ENCODE measurements around the gene FOXO1. TPM values are rescaled to one million over a fixed set of nuclear protein-coding genes. Genes with fewer than 3 reads are reported as not detected.

The FOXO1 gene
- total RNA-seq, 1 donor from 2014 or later: 31.5 TPM

DNA sequence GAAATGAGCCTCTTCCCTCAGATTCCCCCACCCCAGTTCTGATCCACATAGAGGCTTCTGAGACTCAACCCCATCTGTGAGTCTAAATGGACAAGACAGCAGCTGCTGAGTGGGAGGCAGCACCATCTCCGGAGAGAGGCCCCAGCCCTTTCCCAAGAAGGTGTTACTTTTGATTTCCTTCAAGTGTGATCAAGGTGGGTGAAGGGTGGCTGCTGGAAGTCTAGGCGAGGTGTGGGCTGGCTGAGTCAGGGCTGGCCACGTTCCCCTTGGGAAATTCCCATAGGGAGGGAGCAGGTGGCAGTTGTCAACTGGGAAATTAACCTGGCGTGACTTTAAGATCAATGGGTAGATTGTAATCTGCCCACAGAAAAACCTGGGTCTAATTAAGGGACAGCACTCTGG is 148.0 kb downstream of the FOXO1 start:
- intact Hi-C loops (cut with micrococcal nuclease): no loop called here

DNA sequence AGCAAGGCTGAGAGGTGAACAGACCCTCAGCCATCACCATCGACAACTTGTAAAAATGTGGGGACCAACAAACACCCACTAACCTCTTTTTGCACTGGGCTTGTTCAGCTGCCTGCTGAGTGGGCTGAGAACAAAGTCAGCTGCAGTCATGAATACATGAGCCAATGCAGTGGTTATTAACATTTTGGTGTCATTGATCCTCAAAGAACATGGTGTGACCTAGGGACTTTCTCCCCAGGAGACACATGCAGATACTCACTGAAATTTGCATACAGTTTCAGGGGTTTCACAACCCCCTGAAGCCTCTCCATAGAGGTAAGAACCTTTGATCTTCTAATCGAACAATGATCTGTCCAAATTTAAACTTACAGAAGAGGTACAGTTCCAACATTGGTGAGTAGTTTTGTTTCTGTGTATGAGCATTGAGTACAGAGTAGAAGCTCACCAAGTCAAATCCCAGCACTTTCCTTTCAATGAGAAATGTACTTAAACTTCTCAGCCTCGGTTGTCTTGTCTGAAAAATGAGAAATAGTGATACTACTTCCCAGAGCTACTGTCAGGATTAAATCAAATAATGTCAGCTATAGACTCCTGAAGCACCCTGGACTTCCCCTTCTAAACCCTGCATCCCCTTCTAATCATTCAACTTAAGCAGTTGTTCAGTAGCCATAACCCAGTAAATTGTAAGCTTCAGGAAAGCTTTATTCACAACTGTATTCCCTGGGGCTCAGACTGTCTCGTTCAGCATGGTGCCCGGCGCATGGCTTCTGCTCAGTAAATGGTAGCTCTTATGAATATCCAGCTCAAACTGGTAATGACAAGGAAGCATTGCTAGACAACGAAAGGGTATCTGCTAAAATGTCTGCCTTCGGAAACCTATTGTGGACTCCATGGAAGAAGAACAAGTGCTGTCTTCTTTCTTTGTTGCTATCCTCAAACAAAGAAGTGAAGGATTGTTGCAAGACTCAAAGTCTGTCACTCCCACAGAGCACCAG is 148.7 kb downstream of the FOXO1 start:
- intact Hi-C loops (cut with micrococcal nuclease): no loop called here

DNA sequence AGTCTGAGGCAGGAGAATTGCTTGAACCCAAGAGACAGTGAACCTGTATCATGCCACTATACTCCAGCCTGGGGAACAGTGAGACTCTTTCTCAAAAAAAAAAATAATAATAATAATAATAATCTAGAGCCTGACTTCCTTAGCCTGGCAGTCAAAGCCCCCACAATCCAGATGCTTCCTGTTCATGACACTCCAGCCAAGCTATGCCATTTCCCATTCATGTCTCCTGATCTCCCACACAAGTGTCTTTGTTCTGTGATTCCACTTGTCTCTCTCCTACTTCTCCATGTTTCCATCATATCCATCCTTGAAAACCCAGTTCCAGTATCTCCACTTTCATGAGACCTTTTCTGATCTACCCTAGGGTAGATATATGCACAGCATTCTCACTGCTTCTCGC is 150.7 kb downstream of the FOXO1 start:
- intact Hi-C loops (cut with micrococcal nuclease): no loop called here

DNA sequence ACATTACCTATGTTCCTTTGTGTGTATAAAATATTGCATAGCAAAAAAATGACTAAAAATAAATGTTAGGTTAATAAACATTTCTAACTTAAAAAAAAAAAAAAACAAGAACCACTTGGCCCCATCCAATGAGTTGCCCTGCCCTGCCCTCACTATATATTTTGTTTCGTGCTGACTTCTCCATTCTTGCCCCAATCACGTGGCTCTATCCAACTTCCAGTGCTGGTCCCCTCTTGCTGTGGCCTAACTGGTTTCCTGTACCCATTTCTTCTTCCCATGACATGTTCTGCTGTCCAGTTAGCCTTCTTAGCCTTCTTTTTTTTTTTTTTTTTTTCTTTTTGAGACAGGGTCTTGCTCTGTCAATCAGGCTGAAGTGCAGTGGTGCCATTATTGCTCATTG is 151.6 kb downstream of the FOXO1 start:
- intact Hi-C loops (cut with micrococcal nuclease): no loop called here

DNA sequence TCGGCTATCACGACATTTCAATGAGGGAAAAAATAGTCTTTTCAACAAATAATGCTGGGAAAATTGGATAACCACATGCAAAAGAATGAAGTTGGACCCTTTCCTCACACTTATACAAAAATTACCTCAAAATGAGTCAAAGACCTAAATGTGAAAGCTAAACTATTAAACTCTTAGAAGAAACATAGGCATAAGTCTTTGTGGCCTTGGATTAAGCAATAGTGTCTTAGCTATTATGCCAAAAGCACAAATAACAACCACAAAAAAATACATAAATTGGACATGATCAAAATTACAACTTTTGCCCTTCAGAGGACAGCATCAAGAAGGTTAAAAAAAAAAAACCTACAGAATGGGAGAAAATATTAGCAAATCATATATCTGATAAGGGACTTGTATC is 156.6 kb downstream of the FOXO1 start:
- intact Hi-C loops (cut with micrococcal nuclease): no loop called here

DNA sequence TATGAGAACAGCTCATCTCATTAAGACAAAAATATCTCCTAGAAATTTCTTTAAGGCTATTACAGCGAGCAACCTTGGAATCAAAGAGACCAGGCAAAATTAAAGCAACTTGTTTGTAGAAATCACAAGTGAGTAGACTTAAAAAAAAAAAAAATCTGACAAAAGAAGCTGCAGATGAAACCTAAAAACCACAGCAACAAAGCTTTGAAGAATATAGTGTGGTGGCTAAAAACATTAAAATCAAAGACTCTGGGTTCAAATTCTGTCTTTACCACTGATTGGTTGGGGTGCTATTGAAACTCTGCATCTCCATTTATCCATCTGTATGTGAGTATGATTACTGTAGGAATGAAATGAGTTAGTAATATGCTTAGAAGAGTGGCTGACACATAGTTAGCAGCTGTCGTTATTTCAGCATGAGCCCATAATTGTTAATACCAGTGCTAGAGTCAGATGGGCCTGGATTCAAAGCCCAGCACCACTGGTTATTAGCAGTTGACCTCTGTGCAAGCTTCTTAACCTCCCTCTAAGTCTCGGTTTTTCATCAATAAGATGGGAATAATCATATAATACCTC is 157.6 kb downstream of the FOXO1 start:
- intact Hi-C loops (cut with micrococcal nuclease): no loop called here

DNA sequence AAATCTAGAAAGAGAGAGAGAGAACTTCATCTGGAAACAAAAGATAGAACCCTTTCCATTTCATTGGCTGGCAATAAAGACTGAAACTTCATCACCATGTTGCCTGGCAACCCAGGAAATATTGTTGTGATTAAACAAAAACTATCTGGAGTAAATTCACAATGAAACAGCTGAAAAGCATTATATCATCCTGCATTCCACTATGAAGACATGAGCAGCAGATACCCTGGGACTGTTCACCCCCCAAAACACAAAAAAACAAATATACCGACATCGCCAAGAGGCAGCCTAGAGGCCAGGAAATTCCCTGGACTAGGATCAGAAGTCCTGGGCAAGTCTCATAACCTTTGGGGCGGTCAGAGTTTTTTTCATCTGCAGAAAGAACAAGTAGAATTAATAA is 158.3 kb downstream of the FOXO1 start:
- intact Hi-C loops (cut with micrococcal nuclease): no loop called here

DNA sequence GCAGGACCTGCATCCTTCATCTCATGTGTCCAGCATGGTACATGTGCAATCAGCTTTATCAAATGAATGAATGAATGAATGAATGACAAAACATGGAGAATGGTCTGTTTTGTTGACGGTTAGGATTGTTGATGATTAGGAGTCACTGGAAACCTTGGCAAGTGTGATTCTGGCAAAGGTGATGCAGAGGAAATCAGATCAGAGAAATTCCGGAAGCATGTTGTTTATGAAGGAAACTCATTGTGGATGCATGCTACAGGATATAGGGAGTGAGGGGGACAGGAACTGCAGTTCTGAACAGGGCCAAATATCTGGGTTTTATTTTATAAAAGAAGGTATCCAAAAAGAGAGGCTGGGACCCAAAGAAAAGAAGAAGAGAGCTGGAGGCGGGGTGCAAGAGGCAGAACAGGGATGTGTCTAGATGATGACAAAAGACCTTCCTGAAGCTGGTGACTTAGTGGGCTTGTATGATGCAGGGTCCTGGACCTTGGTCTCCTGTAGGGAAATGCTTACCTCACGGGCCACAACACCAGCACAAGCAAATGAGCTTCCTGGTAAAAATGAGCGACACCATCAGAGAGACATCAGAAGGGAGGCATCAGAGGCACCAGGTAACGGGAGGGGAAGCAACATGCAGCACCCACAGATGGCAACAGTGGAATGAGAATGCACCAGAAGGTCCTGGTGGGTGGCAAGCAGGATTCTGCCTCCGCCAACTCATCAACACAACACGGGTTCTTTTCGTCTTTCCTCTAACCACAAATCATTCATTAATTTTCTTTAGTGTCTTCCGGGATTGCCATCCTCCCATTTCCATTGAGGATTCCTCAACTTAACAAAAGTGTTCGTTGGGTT is 159.6 kb downstream of the FOXO1 start:
- intact Hi-C loops (cut with micrococcal nuclease): no loop called here

Other genes with a start within 250 kb of the FOXO1 start
- gene MRPS31, start 104.5 kb upstream of the FOXO1 start, total RNA-seq: 32.3 and 34.6 TPM in 2 replicates
- gene SLC25A15, start 123.0 kb upstream of the FOXO1 start, total RNA-seq: 14.2 and 17.4 TPM in 2 replicates

Measured in T-helper 2 cell treated with Interferon-gamma antibody and Interleukin-4, amounts not matched to agents 100 ng/mL and 5 ng/mL, for 36 hours (primary cell).